Measurements from ENCODE around the gene ELOVL4. TPM values are rescaled to one million over a fixed set of nuclear protein-coding genes. Genes with fewer than 3 reads are reported as not detected.

Gene ELOVL4
- total and polyA plus RNA-seq, 2 experiments from 2014 or later = 4.7 to 6.5 TPM

DNA sequence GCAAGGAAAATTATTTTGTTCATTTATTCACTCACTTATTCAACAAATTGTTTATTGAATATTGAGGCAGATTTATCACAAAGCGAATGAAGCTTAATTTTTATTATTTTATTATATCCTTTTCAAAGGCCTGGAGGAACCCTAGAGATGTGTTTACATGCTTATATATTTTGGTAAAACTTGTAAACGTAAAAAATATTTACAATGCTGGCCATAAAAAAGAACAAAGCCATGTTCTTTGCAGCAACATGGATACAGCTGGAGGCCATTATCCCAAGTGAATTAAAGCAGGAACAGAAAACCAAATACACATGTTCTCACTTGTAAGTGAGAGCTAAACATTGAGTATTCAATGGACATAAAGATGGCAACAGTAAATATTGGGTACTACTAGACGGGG, 58.8 kb downstream of the ELOVL4 start:
- H3K27me3 ChIP-seq = no peaks in the 10 kb centered on the region
- no peak overlapping the region for H3K27ac ChIP-seq
- no peak for TF ChIP-seq CTCF (IDR thresholded peaks at IDR 0.05; ENCODE audit: poor library complexity)
- TF ChIP-seq EZH2 (IDR thresholded peaks at IDR 0.05; ENCODE audit: borderline replicate concordance) = no peak
- TF ChIP-seq EZH2phosphoT487 (IDR thresholded peaks at IDR 0.05; ENCODE audit: low read depth, severe bottlenecking, unreplicated experiment) = peak; percentile 94
- 32% methylated on average over 3 of the region's 3 CpGs for WGBS (ENCODE audit: low lambda C conversion rate, missing lambda C conversion rate)
- no peaks in the 10 kb centered on the region for H3K9me3 ChIP-seq (ENCODE audit: low read depth)
- no peaks in the 10 kb centered on the region for H3K79me2 ChIP-seq
- no peak overlapping the region for H3K4me2 ChIP-seq
- H3K4me3 ChIP-seq = no peak overlapping the region
- H3K9me2 ChIP-seq (replicated peaks; ENCODE audit: insufficient read depth) = no peaks in the 10 kb centered on the region
- no peaks in the 10 kb centered on the region for H3K36me3 ChIP-seq (replicated peaks; ENCODE audit: insufficient read depth, low read depth)
- H3K4me1 ChIP-seq (ENCODE audit: insufficient read depth) = no peaks in the 10 kb centered on the region
- H2AFZ ChIP-seq = no peak overlapping the region
- no peak for DNase-seq (ENCODE audit: low spot score)
- no peaks in the 10 kb centered on the region for H4K20me1 ChIP-seq (ENCODE audit: insufficient read depth, poor library complexity, severe bottlenecking)

DNA sequence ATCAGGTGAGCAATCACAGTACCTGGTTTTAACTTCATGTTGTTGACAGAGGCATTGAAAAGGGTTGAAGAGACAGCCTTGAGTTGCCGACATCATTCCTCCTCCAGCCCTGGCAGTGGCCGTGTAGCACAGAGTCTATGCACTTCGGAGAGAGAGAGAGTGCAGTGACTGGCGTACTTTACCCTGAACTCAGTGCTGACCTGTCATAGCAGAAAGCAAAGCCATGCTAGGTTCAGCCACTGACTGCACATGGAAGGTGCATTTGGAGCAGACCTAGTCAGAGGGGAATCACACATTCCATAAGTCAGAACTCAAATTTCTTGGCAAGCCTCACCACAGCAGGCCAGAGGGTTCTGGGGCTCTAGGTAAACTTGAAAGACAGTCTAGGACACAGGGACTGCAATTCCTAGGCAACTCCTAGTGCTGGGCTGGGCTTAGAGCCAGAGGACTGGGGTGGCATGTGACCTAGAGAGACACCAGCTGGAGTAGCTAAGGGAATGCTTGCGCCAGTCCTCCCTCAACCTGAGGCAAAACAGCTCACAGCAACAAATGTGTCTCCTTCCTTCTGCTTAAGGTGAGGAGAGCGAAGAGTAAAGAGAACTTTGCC, 69.1 kb downstream of the ELOVL4 start:
- H2AFZ ChIP-seq = no peak overlapping the region
- no peaks in the 10 kb centered on the region for H3K9me2 ChIP-seq (replicated peaks; ENCODE audit: insufficient read depth)
- no peak overlapping the region for H3K4me2 ChIP-seq
- H3K4me1 ChIP-seq (ENCODE audit: insufficient read depth) = no peaks in the 10 kb centered on the region
- H3K4me3 ChIP-seq = no peak overlapping the region
- H3K9me3 ChIP-seq (ENCODE audit: low read depth) = no peaks in the 10 kb centered on the region
- H4K20me1 ChIP-seq (ENCODE audit: insufficient read depth, poor library complexity, severe bottlenecking) = no peaks in the 10 kb centered on the region
- WGBS (ENCODE audit: low lambda C conversion rate, missing lambda C conversion rate) = 91% methylated on average over 6 of the region's 6 CpGs
- no peak overlapping the region for H3K27ac ChIP-seq
- no peak for TF ChIP-seq EZH2phosphoT487 (IDR thresholded peaks at IDR 0.05; ENCODE audit: low read depth, severe bottlenecking, unreplicated experiment)
- no peak for TF ChIP-seq EZH2 (IDR thresholded peaks at IDR 0.05; ENCODE audit: borderline replicate concordance)
- TF ChIP-seq CTCF (IDR thresholded peaks at IDR 0.05; ENCODE audit: poor library complexity) = no peak
- H3K79me2 ChIP-seq = no peaks in the 10 kb centered on the region
- no peaks in the 10 kb centered on the region for H3K36me3 ChIP-seq (replicated peaks; ENCODE audit: insufficient read depth, low read depth)
- H3K27me3 ChIP-seq = no peaks in the 10 kb centered on the region
- DNase-seq (ENCODE audit: low spot score) = no peak

DNA sequence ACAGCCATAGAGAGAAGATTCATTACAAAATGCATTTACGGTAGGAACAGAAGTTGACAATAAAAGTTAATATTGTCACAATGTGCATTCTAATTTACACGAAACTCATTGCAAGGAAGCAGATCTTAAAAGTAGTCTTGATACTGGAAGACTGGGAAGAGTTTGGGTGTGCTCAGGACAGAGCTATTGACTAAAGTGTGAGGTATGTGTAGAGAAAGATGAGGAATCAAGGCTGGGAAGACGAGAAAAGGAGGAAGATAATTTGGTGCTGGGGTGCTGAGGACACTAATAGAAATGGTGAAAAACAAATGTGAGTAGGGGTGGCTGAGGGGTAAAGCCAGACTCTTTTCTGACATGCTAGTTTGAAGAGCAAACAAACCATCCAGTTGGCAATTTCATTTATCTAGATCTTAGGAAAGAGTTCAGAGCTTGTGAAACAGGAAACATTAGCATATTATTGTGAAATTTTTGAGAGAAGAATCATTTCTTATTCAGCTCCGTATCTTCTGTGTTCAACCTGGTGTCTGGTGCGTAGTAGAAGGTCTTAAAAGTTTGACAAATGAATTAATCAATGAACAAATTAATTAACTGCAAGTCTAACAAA, 72.7 kb downstream of the ELOVL4 start:
- Histone ChIP-seq H3K79me2 (no peaks in the 10 kb centered on the region), H3K4me1 (ENCODE audit: insufficient read depth) (no peaks in the 10 kb centered on the region), H2AFZ (no peak overlapping the region), H4K20me1 (ENCODE audit: insufficient read depth, poor library complexity, severe bottlenecking) (no peaks in the 10 kb centered on the region), H3K4me3 (no peak overlapping the region), H3K36me3 (replicated peaks; ENCODE audit: insufficient read depth, low read depth) (no peaks in the 10 kb centered on the region), H3K27me3 (no peaks in the 10 kb centered on the region), H3K9me3 (ENCODE audit: low read depth) (no peaks in the 10 kb centered on the region), H3K4me2 (no peak overlapping the region), H3K9me2 (replicated peaks; ENCODE audit: insufficient read depth) (no peaks in the 10 kb centered on the region), H3K27ac (no peak overlapping the region)
- TF ChIP-seq CTCF (IDR thresholded peaks at IDR 0.05; ENCODE audit: poor library complexity) (no peak), EZH2 (IDR thresholded peaks at IDR 0.05; ENCODE audit: borderline replicate concordance) (no peak), EZH2phosphoT487 (IDR thresholded peaks at IDR 0.05; ENCODE audit: low read depth, severe bottlenecking, unreplicated experiment) (no peak)
- no peak for DNase-seq (ENCODE audit: low spot score)
- 92% methylated on average over 5 of the region's 5 CpGs for whole genome bisulfite sequencing (ENCODE audit: low lambda C conversion rate, missing lambda C conversion rate)

Measured in hepatocyte (in vitro differentiated cells).